22Rv1 (cell line): ENCODE data around the gene UBAP2.

ENCODE experiments used
- ZFX ChIP-seq: fragments of 450-650 bp; IDR thresholded peaks from 2 replicates; pipeline ENCODE4 v1.6.1; 2017; ENCODE audit warnings: antibody characterized with exemption, borderline replicate concordance
- TF ChIP-seq, protein P1 (sequence below): fragments of 450-650 bp; IDR thresholded peaks from 2 replicates; pipeline ENCODE4 v1.5.1; 2017; ENCODE audit warnings: mild to moderate bottlenecking

DNA sequence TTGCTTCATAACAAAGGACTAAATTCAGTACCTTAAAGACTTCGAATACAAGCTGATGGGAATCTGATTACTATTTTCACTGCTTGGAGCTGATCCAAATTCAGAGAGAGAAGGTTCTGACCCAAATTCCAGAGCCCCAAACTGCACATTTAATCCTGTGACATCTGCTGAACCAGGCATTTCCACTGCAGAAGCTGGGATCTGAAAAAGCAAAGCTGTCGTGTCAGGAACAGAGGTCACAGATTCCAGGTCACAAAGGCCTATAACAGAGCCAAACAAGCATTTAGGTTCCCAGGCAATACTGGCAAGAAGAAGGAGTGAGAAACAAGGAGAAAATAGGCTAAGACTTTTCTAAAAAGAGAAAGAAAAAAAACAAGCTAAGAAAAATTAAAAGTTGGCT, 105.3 kb downstream of the UBAP2 start:
- TF ChIP-seq, protein P1, sequence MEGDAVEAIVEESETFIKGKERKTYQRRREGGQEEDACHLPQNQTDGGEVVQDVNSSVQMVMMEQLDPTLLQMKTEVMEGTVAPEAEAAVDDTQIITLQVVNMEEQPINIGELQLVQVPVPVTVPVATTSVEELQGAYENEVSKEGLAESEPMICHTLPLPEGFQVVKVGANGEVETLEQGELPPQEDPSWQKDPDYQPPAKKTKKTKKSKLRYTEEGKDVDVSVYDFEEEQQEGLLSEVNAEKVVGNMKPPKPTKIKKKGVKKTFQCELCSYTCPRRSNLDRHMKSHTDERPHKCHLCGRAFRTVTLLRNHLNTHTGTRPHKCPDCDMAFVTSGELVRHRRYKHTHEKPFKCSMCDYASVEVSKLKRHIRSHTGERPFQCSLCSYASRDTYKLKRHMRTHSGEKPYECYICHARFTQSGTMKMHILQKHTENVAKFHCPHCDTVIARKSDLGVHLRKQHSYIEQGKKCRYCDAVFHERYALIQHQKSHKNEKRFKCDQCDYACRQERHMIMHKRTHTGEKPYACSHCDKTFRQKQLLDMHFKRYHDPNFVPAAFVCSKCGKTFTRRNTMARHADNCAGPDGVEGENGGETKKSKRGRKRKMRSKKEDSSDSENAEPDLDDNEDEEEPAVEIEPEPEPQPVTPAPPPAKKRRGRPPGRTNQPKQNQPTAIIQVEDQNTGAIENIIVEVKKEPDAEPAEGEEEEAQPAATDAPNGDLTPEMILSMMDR: no peak
- no peak for TF ChIP-seq ZFX
